DOHH2 (cell line): ENCODE results near the gene CAPZB.

Source experiments
- H3F3A ChIP-seq: fragments of 200-600 bp; sonication (generic), shearing (Covaris generic); 2 replicates; pipeline ENCODE4 v1.6.0; 2016; ENCODE audit warnings: antibody characterized with exemption, mild to moderate bottlenecking; ENCODE audit not compliant: control insufficient read depth, insufficient read depth
- H3K27ac ChIP-seq: fragments of 200-600 bp; sonication (generic); 2 replicates; pipeline ENCODE4 v1.5.1; 2014; ENCODE audit warnings: low read depth, mild to moderate bottlenecking, low read length, moderate library complexity
- H3K27me3 ChIP-seq: fragments of 200-600 bp; sonication (generic); 2 replicates; pipeline ENCODE4 v1.6.1; 2014; ENCODE audit warnings: mild to moderate bottlenecking, low read length, mixed read lengths; ENCODE audit not compliant: control insufficient read depth
- H3K36me3 ChIP-seq: fragments of 200-600 bp; sonication (generic); 2 replicates; pipeline ENCODE4 v1.6.1; 2014; ENCODE audit warnings: mild to moderate bottlenecking, low read length, moderate library complexity, mixed read lengths; ENCODE audit not compliant: control insufficient read depth
- H3K4me1 ChIP-seq: fragments of 200-600 bp; sonication (generic); 2 replicates; pipeline ENCODE4 v1.6.1; 2014; ENCODE audit warnings: mild to moderate bottlenecking, low read length, mixed read lengths; ENCODE audit not compliant: control insufficient read depth
- H3K4me2 ChIP-seq: fragments of 200-600 bp; sonication (generic); 2 replicates; pipeline ENCODE4 v1.6.0; 2014; ENCODE audit warnings: mild to moderate bottlenecking, low read length, moderate library complexity
- H3K4me3 ChIP-seq: fragments of 200-600 bp; sonication (generic); 2 replicates; pipeline ENCODE4 v1.5.1; 2014; ENCODE audit warnings: mild to moderate bottlenecking, low read length, mixed read lengths
- H3K79me2 ChIP-seq: fragments of 200-600 bp; sonication (generic); 2 replicates; pipeline ENCODE4 v1.6.1; 2014; ENCODE audit warnings: mild to moderate bottlenecking, low read length, mixed read lengths; ENCODE audit not compliant: control insufficient read depth
- H3K9me2 ChIP-seq: fragments of 200-600 bp; sonication (generic); replicated peaks from 2 replicates; pipeline ENCODE4 v1.6.1; 2014; ENCODE audit warnings: mild to moderate bottlenecking, low read length, mixed read lengths; ENCODE audit not compliant: control insufficient read depth
- H3K9me3 ChIP-seq: fragments of 200-600 bp; sonication (generic); 2 replicates; pipeline ENCODE4 v1.6.1; 2014; ENCODE audit warnings: antibody characterized with exemption, low read length, mixed read lengths; ENCODE audit not compliant: control insufficient read depth, insufficient read depth
- H4K20me1 ChIP-seq: fragments of 200-600 bp; sonication (generic); 2 replicates; pipeline ENCODE4 v1.6.0; 2014; ENCODE audit warnings: low read depth, mild to moderate bottlenecking, antibody characterized with exemption, low read length, moderate library complexity; ENCODE audit not compliant: control insufficient read depth, insufficient read depth
- EZH2phosphoT487 ChIP-seq: fragments of 200-600 bp; sonication (generic); IDR thresholded peaks from 2 replicates; pipeline ENCODE4 v1.6.1; 2017; ENCODE audit warnings: borderline replicate concordance, mild to moderate bottlenecking, antibody characterized with exemption, low read length, moderate library complexity, mixed read lengths
- TF ChIP-seq, protein P1 (sequence below): fragments of 200-600 bp; sonication (generic); IDR thresholded peaks from one replicate; pipeline ENCODE4 v1.5.1; 2014; ENCODE audit warnings: antibody characterized with exemption, mild to moderate bottlenecking, low read depth, low read length; ENCODE audit not compliant: poor library complexity, severe bottlenecking

CAPZB gene

GRCh38 chr1:19481826-19482398 is 3.4 kb downstream of the CAPZB start:
- no peaks in the 10 kb centered on the region for H3F3A ChIP-seq
- H3K4me2 ChIP-seq, result peak overlapping the region; percentile 96; the same call in 1 of the 2 replicates
- H3K9me3 ChIP-seq, result no peaks in the 10 kb centered on the region
- peaks cover 62% of the 10 kb centered on the region for H4K20me1 ChIP-seq
- no peak for TF ChIP-seq EZH2phosphoT487
- TF ChIP-seq, protein P1, sequence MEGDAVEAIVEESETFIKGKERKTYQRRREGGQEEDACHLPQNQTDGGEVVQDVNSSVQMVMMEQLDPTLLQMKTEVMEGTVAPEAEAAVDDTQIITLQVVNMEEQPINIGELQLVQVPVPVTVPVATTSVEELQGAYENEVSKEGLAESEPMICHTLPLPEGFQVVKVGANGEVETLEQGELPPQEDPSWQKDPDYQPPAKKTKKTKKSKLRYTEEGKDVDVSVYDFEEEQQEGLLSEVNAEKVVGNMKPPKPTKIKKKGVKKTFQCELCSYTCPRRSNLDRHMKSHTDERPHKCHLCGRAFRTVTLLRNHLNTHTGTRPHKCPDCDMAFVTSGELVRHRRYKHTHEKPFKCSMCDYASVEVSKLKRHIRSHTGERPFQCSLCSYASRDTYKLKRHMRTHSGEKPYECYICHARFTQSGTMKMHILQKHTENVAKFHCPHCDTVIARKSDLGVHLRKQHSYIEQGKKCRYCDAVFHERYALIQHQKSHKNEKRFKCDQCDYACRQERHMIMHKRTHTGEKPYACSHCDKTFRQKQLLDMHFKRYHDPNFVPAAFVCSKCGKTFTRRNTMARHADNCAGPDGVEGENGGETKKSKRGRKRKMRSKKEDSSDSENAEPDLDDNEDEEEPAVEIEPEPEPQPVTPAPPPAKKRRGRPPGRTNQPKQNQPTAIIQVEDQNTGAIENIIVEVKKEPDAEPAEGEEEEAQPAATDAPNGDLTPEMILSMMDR, result no peak
- H3K9me2 ChIP-seq, result no peaks in the 10 kb centered on the region
- H3K4me1 ChIP-seq, result peaks cover 60% of the 10 kb centered on the region
- peaks cover 49% of the 10 kb centered on the region for H3K36me3 ChIP-seq
- peaks cover 95% of the 10 kb centered on the region for H3K79me2 ChIP-seq
- H3K4me3 ChIP-seq, result no peak overlapping the region
- H3K27ac ChIP-seq, result no peak overlapping the region
- H3K27me3 ChIP-seq, result no peaks in the 10 kb centered on the region

GRCh38 chr1:19480282-19480681 is 5.1 kb downstream of the CAPZB start:
- no peaks in the 10 kb centered on the region for H3F3A ChIP-seq
- no peak overlapping the region for H3K27ac ChIP-seq
- H3K9me2 ChIP-seq, result no peaks in the 10 kb centered on the region
- peaks cover 76% of the 10 kb centered on the region for H4K20me1 ChIP-seq
- no peak overlapping the region for H3K4me3 ChIP-seq
- no peak overlapping the region for H3K4me2 ChIP-seq
- no peaks in the 10 kb centered on the region for H3K9me3 ChIP-seq
- peaks cover 59% of the 10 kb centered on the region for H3K4me1 ChIP-seq
- peaks cover 59% of the 10 kb centered on the region for H3K36me3 ChIP-seq
- no peaks in the 10 kb centered on the region for H3K27me3 ChIP-seq
- TF ChIP-seq, protein P1, result no peak
- no peak for TF ChIP-seq EZH2phosphoT487
- peaks cover 100% of the 10 kb centered on the region for H3K79me2 ChIP-seq

GRCh38 chr1:19479351-19480120 is 5.8 kb downstream of the CAPZB start:
- Histone ChIP-seq H3K4me2 (no peak overlapping the region), H4K20me1 (peaks cover 78% of the 10 kb centered on the region), H3K27me3 (no peaks in the 10 kb centered on the region), H3K79me2 (peaks cover 100% of the 10 kb centered on the region), H3K9me3 (no peaks in the 10 kb centered on the region), H3K4me1 (peaks cover 59% of the 10 kb centered on the region), H3K9me2 (no peaks in the 10 kb centered on the region), H3K4me3 (no peak overlapping the region), H3K27ac (no peak overlapping the region), H3F3A (no peaks in the 10 kb centered on the region), H3K36me3 (peaks cover 58% of the 10 kb centered on the region)
- TF ChIP-seq EZH2phosphoT487, result no peak
- TF ChIP-seq, protein P1, result no peak
